LNCAP (cell line): ENCODE results near the gene EEIG2.

ENCODE experiments used
- CTCF ChIP-seq: fragments of 450-650 bp; IDR thresholded peaks from 2 replicates; pipeline ENCODE4 v1.5.1; 2017; ENCODE audit warnings: mild to moderate bottlenecking

Gene EEIG2

GRCh38 chr1:108527135-108527534, 32.8 kb upstream of the EEIG2 start:
- TF ChIP-seq CTCF: no peak

- TF ChIP-seq CTCF: no peak
Observed at GRCh38 chr1:108527837-108528236, 32.1 kb upstream of the EEIG2 start.

- TF ChIP-seq CTCF: no peak
Observed at GRCh38 chr1:108531444-108531843, 28.5 kb upstream of the EEIG2 start.

- no peak for TF ChIP-seq CTCF
Observed at GRCh38 chr1:108532730-108533129, 27.2 kb upstream of the EEIG2 start.

- peak; percentile 21; the same call in 1 of the 2 replicates for TF ChIP-seq CTCF
Observed at GRCh38 chr1:108533351-108534083, 26.4 kb upstream of the EEIG2 start.

GRCh38 chr1:108534759-108535158, 25.1 kb upstream of the EEIG2 start:
- no peak for TF ChIP-seq CTCF

GRCh38 chr1:108537976-108538375, 21.9 kb upstream of the EEIG2 start:
- TF ChIP-seq CTCF: no peak

GRCh38 chr1:108540977-108541376, 18.9 kb upstream of the EEIG2 start:
- TF ChIP-seq CTCF: no peak
